Fibroblast of lung (primary cell): ENCODE data around the gene COL4A3. TPM values are rescaled to one million over a fixed set of nuclear protein-coding genes. Genes with fewer than 3 reads are reported as not detected.

Source experiments
- DNase-seq, 2 donors: peaks; one replicate each; pipeline versions ENCODE4 v3.0.0 to v3.0.0-alpha.2; 2010; ENCODE audit warnings: low read depth in 2 of 2
- H2AFZ ChIP-seq: 2 replicates; pipeline ENCODE4 v1.5.1; 2012; ENCODE audit warnings: low read length, control low read depth, inconsistent platforms
- H3K27ac ChIP-seq: 2 replicates; pipeline ENCODE4 v1.5.1; 2011; ENCODE audit warnings: low read length, control low read depth; ENCODE audit not compliant: insufficient read depth
- H3K27me3 ChIP-seq: 2 replicates; pipeline ENCODE4 v1.5.1; 2011; ENCODE audit warnings: mild to moderate bottlenecking, low read length; ENCODE audit not compliant: control insufficient read depth, insufficient read depth
- H3K36me3 ChIP-seq: 2 replicates; pipeline ENCODE4 v1.5.1; 2011; ENCODE audit warnings: low read length; ENCODE audit not compliant: control insufficient read depth, insufficient read depth
- H3K4me1 ChIP-seq: 2 replicates; pipeline ENCODE4 v1.5.1; 2011; ENCODE audit warnings: low read length; ENCODE audit not compliant: control insufficient read depth, insufficient read depth; ENCODE audit errors: extremely low read depth
- H3K4me2 ChIP-seq: 2 replicates; pipeline ENCODE4 v1.5.1; 2011; ENCODE audit warnings: low read length, control low read depth; ENCODE audit not compliant: insufficient read depth; ENCODE audit errors: extremely low read depth
- H3K4me3 ChIP-seq, 4 experiments: fragments of 200-600 bp in 1 of 4; sonication (generic) in 1 of 4; replicated peaks in 1 of 4; 2 replicates each; pipeline ENCODE4 v1.5.1; 2011 to 2016; ENCODE audit warnings: low read length in 4 of 4, low read depth in 3 of 4, mild to moderate bottlenecking in 3 of 4, control low read depth in 2 of 4, inconsistent platforms in 1 of 4, mixed read lengths in 1 of 4; ENCODE audit not compliant: insufficient read depth in 1 of 4; ENCODE audit errors: control extremely low read depth in 1 of 4
- H3K79me2 ChIP-seq: 2 replicates; pipeline ENCODE4 v1.5.1; 2012; ENCODE audit warnings: mild to moderate bottlenecking, low read length, inconsistent platforms; ENCODE audit not compliant: control insufficient read depth, insufficient read depth
- H3K9ac ChIP-seq: 2 replicates; pipeline ENCODE4 v1.5.1; 2011; ENCODE audit warnings: mild to moderate bottlenecking, low read length, control low read depth; ENCODE audit not compliant: insufficient read depth
- H3K9me3 ChIP-seq: 2 replicates; pipeline ENCODE4 v1.5.1; 2012; ENCODE audit warnings: low read depth, low read length; ENCODE audit not compliant: control insufficient read depth, insufficient read depth
- H4K20me1 ChIP-seq: 2 replicates; pipeline ENCODE4 v1.5.1; 2011; ENCODE audit warnings: low read length; ENCODE audit not compliant: control insufficient read depth, insufficient read depth; ENCODE audit errors: extremely low read depth
- CTCF ChIP-seq, 2 donors: IDR thresholded peaks in 1 of 2; conservative IDR thresholded peaks in 1 of 2; 1 replicate in 1 of 2; 2 replicates in 1 of 2; pipeline ENCODE4 v1.5.1; 2011 to 2012; ENCODE audit warnings: low read length in 2 of 2, control low read depth in 1 of 2, inconsistent platforms in 1 of 2, low read depth in 1 of 2, mild to moderate bottlenecking in 1 of 2
- EZH2 ChIP-seq: IDR thresholded peaks from 2 replicates; pipeline ENCODE4 v1.5.1; 2012; ENCODE audit warnings: low read length, control low read depth, mild to moderate bottlenecking; ENCODE audit errors: missing control alignments
- polyA plus RNA-seq, 2 donors: library from polyadenylated mRNA; depleted of rRNA in 1 of 2; stranded (reverse) in 1 of 2; unstranded in 1 of 2; fragments of >200 nt; gene quantifications; 2 replicates each; pipeline ENCODE4 v1.2.1, GENCODE V29; 2011 to 2012; ENCODE audit warnings: missing spikeins in 1 of 2
- total RNA-seq: library from RNA; depleted of rRNA; stranded (reverse); fragments of >200 nt; gene quantifications from 2 replicates; pipeline ENCODE4 v1.2.1, GENCODE V29; 2014

The COL4A3 gene
- total and polyA plus RNA-seq, 2 donors (not counting 1 experiment from before 2014, with no cell fraction given) = 0.12 to 0.33 TPM

- H4K20me1 ChIP-seq = no peaks in the 10 kb centered on the region
- H2AFZ ChIP-seq = no peak overlapping the region
- no peaks in the 10 kb centered on the region for H3K27me3 ChIP-seq
- no peaks in the 10 kb centered on the region for H3K4me1 ChIP-seq
- no peaks in the 10 kb centered on the region for H3K36me3 ChIP-seq
- TF ChIP-seq EZH2 = no peak
- no peak for TF ChIP-seq CTCF (conservative IDR thresholded peaks at IDR 0.05 in 1 of 2, IDR thresholded peaks at IDR 0.05 in 1 of 2; ENCODE audit: low read depth in 1 of 2, low read length in 2 of 2)
- H3K4me3 ChIP-seq = no peak overlapping the region
- H3K4me2 ChIP-seq = no peak overlapping the region
- no peak for DNase-seq
- H3K9me3 ChIP-seq = no peaks in the 10 kb centered on the region
- no peak overlapping the region for H3K9ac ChIP-seq
- H3K79me2 ChIP-seq = no peaks in the 10 kb centered on the region
- H3K27ac ChIP-seq = no peak overlapping the region
Observed at GRCh38 chr2:227201771-227202170, 37.3 kb downstream of the COL4A3 start.

- H3K4me2 ChIP-seq = no peak overlapping the region
- H3K36me3 ChIP-seq = no peaks in the 10 kb centered on the region
- H3K27ac ChIP-seq = no peak overlapping the region
- no peaks in the 10 kb centered on the region for H4K20me1 ChIP-seq
- no peak overlapping the region for H2AFZ ChIP-seq
- H3K27me3 ChIP-seq = no peaks in the 10 kb centered on the region
- no peaks in the 10 kb centered on the region for H3K9me3 ChIP-seq
- no peak for DNase-seq
- H3K4me3 ChIP-seq = no peak overlapping the region
- no peak overlapping the region for H3K9ac ChIP-seq
- H3K4me1 ChIP-seq = no peaks in the 10 kb centered on the region
- TF ChIP-seq EZH2 = no peak
- no peak for TF ChIP-seq CTCF (conservative IDR thresholded peaks at IDR 0.05 in 1 of 2, IDR thresholded peaks at IDR 0.05 in 1 of 2; ENCODE audit: low read depth in 1 of 2, low read length in 2 of 2)
- H3K79me2 ChIP-seq = no peaks in the 10 kb centered on the region
Observed at GRCh38 chr2:227204452-227204851, 40.0 kb downstream of the COL4A3 start.

GRCh38 chr2:227205701-227206100 is 41.3 kb downstream of the COL4A3 start:
- Histone ChIP-seq H3K4me3 (no peak overlapping the region), H3K27me3 (no peaks in the 10 kb centered on the region), H4K20me1 (no peaks in the 10 kb centered on the region), H3K9me3 (no peaks in the 10 kb centered on the region), H3K36me3 (no peaks in the 10 kb centered on the region), H2AFZ (no peak overlapping the region), H3K79me2 (no peaks in the 10 kb centered on the region), H3K4me1 (no peaks in the 10 kb centered on the region), H3K9ac (no peak overlapping the region), H3K27ac (no peak overlapping the region), H3K4me2 (no peak overlapping the region)
- no peak for DNase-seq
- TF ChIP-seq CTCF (conservative IDR thresholded peaks at IDR 0.05 in 1 of 2, IDR thresholded peaks at IDR 0.05 in 1 of 2; ENCODE audit: low read depth in 1 of 2, low read length in 2 of 2) = no peak
- TF ChIP-seq EZH2 = no peak
